Keratinocyte (primary cell): ENCODE data around the gene SLC19A1.

Experiments used
- EZH2 ChIP-seq: IDR thresholded peaks from one replicate; pipeline ENCODE4 v1.6.1; 2012; ENCODE audit warnings: inconsistent platforms, mild to moderate bottlenecking, low read length, moderate library complexity
- TF ChIP-seq, protein P1 (sequence below), 3 experiments: IDR thresholded peaks in 1 of 3; conservative IDR thresholded peaks in 1 of 3; optimal IDR thresholded peaks in 1 of 3; 2 replicates in 2 of 3; 3 replicates in 1 of 3; pipeline versions ENCODE3 to v1.5.1; 2011; ENCODE audit warnings: low read length in 3 of 3, mild to moderate bottlenecking in 3 of 3, moderate library complexity in 2 of 3, control low read depth in 1 of 3, inconsistent platforms in 1 of 3; ENCODE audit not compliant: insufficient read depth in 2 of 3; ENCODE audit errors: extremely low read depth in 1 of 3

DNA sequence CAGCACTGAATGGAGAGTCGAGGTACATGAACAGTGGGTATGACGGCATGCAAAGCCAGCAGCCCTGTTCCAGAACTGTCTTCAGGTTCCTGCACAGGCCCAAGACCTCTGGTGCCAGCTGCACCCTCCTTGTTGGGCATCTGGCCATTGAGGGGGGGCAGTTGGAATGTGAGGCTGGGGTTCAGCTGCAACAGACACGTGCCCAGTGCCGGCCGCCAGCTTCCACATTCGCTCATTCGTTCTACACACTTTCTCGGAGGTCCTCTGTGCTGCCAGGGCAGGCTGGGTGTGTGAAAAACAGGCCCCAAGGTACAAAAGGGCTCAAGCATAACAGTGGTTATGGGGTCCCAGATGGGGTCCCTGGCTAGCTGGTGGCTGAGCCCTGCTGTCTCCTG, 37.9 kb upstream of the SLC19A1 start:
- TF ChIP-seq, protein P1, sequence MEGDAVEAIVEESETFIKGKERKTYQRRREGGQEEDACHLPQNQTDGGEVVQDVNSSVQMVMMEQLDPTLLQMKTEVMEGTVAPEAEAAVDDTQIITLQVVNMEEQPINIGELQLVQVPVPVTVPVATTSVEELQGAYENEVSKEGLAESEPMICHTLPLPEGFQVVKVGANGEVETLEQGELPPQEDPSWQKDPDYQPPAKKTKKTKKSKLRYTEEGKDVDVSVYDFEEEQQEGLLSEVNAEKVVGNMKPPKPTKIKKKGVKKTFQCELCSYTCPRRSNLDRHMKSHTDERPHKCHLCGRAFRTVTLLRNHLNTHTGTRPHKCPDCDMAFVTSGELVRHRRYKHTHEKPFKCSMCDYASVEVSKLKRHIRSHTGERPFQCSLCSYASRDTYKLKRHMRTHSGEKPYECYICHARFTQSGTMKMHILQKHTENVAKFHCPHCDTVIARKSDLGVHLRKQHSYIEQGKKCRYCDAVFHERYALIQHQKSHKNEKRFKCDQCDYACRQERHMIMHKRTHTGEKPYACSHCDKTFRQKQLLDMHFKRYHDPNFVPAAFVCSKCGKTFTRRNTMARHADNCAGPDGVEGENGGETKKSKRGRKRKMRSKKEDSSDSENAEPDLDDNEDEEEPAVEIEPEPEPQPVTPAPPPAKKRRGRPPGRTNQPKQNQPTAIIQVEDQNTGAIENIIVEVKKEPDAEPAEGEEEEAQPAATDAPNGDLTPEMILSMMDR (optimal IDR thresholded peaks at IDR 0.05 in 1 of 3, IDR thresholded peaks at IDR 0.05 in 1 of 3, conservative IDR thresholded peaks at IDR 0.05 in 1 of 3; ENCODE audit: extremely low read depth in 1 of 3, insufficient read depth in 2 of 3, low read length in 3 of 3): no peak
- TF ChIP-seq EZH2: no peak
